Stimulated activated CD8-positive, alpha-beta memory T cell treated with anti-CD3 and anti-CD28 coated beads, Interleukin-7, amount 100 ng/mL, for 4 hours (primary cell): ENCODE results near the gene SIL1.

ENCODE experiments used
- DNase-seq, 2 donors: peaks; one replicate each; pipeline ENCODE4 v3.0.0-alpha.2; 2020; ENCODE audit warnings: low read depth in 2 of 2

Gene SIL1

DNA sequence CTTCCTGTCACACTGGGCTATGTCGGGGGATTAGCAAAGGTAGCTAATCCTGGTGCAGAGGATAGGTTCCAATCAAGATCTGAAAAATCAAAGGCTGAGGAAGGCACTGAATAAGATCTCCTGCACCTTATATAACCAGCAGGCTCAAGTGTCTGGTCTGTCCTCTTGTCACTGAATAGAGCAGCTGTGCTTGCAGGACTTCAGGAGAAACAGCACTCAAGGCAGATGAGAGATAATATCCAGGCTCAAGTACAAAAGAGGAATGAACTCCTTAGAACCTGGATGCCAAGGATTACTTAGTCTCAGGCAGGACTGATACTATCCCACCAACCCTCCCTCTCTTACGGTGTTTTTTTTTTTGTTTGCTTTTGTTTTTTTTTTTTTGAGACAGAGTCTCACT, 214.2 kb downstream of the SIL1 start:
- no peak for DNase-seq

- DNase-seq = no peak
Observed at GRCh38 chr5:138981586-138981985, 216.6 kb downstream of the SIL1 start.

GRCh38 chr5:138981131-138981530, 217.0 kb downstream of the SIL1 start:
- DNase-seq = no peak

DNA sequence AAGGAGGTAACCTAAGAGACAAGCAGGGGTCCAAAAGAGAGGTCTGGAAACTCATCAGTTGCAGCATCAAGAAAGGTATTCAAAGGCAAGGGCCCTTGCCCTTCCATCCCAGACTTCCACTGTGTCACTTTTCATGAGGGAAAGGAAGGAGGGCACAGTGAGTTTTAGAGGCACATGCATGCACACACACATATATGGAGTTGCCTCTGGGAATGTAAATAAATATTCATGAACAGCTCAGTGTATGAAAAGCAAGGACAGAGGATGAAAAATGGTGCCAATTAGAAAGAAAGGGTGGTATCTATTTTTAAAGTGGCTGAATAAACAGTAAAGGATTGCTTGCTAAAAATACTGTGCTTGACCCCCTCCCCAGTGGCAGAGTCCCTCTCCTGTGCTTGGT, 217.7 kb downstream of the SIL1 start:
- DNase-seq = no peak

DNA sequence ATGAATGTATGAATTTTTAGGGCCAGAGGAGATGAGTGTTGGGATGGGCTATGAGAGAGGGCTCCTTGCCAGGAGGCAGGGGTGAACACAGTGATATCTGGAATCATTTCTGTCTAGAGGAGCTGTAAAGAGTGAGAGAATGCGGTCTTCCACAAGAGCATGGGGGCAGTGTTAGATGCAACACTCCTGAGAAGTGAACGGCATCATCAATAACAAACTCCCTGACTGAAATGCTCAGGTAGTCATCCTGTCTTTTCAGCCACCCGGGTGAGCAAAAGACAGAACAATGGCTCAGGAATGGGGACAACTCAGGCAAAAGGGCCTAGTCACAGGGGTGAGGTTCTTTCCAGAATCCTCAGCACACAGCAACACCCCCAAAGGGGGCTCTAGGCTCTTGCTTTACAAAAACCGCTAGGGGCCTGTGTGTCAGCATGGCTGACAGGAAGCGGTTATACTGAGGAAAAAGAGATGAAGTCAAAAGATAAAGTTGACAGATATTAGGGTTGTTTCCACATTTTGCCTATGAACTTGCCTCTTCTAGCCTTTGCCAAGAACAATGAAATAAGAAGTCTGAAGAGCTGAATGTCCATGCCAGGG, 218.4 kb downstream of the SIL1 start:
- DNase-seq = no peak

DNA sequence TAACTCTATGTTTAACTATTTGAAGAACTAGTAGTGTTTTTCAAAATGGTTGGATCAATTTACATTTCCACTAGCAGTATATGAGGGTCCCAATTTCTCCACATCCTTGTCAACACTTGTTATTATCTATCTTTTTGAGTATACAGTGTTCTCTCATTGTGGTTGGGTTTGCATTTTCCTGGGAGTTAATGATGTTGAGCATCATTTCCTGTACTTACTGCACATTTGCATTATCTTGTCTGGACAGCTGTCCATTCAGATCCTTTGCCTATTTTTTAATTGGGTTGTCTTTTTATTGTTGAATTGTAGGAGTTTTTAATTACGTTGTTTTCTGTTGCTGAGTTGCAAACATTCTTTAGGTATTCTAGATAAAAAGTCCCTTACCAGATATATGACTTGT, 219.6 kb downstream of the SIL1 start:
- no peak for DNase-seq

GRCh38 chr5:138978080-138978479, 220.1 kb downstream of the SIL1 start:
- DNase-seq = no peak

GRCh38 chr5:138975098-138975847, 222.9 kb downstream of the SIL1 start:
- no peak for DNase-seq

GRCh38 chr5:138974227-138975063, 223.7 kb downstream of the SIL1 start:
- no peak for DNase-seq

DNA sequence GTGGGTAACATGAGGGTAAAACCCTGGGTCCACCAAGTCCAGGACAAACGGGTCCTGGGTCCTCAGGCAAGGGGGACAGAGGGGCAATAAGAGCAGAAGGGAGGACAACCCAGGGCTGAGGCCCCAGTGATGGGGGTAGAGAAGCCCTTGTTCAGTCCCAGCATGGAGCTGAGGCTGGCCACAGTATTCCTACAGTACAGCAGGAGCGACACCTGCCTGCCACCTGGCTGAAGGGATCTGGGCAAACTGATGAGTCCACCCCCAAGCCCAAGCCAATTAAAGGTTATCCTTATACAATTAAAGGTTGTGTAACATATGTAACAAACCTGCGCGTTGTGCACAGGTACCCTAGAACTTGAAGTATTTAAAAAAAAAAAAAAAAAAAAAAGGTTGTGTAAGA, 225.3 kb downstream of the SIL1 start:
- no peak for DNase-seq

DNA sequence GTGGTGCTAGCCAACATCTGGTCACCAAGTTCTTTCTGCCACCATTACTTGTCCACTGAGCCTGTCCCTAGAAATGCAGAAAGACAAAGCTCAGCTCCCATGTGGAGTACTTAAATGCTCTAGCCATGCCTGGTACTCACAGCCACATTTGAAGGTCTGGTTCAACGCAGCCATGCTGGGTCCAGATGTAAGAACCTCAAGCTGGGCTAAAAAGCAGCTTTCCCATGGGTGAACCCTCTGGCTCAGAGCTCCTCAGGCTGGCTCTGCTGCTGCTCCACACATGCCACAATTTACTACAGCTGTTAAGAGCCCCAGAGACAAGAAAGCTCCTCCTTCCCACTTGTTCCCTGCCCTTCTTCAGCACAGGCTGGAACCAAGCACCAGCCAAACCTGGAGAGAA, 225.9 kb downstream of the SIL1 start:
- DNase-seq = no peak

GRCh38 chr5:138969323-138970002, 228.7 kb downstream of the SIL1 start:
- no peak for DNase-seq

DNA sequence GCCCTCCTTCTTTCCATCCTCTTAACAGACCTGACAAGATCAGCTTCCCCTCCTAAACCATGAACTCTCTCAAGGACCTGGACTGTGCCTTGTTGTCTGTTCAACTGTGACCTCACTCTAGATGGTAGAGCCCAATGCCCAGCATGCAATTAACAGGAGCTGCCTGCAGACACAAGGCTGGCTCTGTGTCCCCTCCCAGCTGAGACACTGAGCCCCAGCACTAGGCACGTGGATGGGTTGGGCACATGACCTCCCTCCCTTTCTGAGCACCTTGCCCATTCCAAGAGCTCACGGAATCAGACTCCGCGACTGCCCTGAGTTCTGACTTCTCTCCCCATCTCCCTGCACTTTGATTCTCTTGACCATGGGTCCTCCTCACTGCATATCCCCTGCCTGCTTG, 229.6 kb downstream of the SIL1 start:
- no peak for DNase-seq

GRCh38 chr5:138967791-138968448, 230.2 kb downstream of the SIL1 start:
- no peak for DNase-seq

DNA sequence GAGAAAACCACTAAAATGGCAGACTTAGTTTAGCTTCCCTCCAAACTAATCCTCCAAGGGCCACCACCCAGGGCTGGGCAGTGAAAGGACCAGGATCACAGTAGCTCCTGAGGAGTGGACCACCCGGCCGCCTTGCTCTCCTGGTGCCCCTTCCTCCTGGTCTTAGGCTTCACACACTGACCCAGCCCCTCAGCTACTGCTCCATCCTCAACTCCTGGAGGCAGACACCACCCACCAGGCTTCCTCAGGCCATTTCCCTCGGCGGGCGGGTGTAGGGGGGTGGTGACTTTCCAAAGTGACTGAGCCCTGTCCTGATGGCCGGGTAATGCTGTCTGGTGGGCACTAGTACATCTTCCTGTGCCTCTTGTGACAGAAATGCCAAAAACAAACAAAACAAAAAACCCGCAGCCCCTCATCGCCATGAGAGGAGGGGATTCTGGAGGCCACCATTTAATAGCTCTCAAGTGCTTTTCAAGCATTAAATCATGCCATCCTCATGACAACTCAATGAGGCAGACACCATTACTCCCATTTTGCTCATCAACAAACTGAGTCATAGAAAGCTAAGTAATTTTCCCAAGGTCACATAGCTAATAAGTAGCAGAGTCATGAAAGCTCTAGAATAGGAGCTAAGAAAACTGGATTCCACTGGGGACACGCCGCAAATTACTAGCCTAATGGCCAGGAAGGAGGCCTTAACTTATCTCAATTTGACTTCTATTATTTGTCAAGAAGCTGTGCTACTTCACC, 231.8 kb downstream of the SIL1 start:
- no peak for DNase-seq

DNA sequence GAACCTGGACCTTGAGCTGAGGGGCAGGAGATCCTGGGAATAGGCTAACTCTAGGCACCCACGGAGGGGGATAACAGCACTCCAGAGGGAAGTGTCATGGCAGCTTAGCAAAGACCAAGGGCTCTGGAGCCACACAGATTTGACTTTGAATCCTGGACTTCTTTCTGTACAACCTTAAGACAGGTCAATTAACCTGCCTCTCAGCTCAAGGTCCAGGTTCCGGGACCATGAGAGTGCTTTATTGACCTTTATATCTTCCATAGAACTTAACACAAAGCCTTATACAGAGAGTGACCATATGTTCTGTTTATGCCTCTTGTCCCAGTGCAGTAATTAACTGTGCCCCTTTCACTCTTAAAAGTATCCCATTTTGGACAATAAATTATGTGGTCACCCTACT, 232.5 kb downstream of the SIL1 start:
- no peak for DNase-seq

DNA sequence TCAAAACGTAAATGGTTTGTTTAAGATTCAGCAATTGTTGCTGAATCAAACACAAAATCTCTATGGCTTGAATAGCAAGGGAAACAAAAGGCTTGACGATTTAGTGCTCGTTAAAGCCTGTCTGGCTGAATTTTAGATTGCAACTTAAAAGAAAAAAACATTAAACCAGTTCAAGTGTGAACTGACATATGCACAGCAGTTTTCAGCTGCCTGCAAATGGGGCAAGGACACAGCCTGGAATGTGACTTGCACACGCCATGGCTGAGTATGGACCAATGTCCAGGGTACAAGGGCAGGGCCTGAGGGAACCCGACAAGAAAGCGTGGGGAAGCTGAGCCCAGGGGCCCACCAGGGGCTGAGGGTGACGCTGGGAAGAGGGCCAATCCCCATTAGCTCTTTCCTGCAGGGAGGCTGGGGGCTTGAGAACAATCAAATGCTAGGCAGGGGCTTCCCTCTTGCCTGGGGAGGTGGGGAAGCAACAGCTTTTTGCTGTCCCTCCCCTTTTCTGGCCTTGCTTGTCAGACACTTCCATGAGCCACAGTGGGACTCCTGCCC, 233.4 kb downstream of the SIL1 start:
- DNase-seq = no peak

GRCh38 chr5:138963763-138964371, 234.3 kb downstream of the SIL1 start:
- DNase-seq = no peak

- DNase-seq = no peak
Observed at GRCh38 chr5:138962614-138963370, 235.4 kb downstream of the SIL1 start.
